Calu3 (cell line): Measurements from ENCODE around the gene TENT4B. TPM values are rescaled to one million over a fixed set of nuclear protein-coding genes. Genes with fewer than 3 reads are reported as not detected.

ENCODE experiments used
- BruUV-seq: library from RNA; stranded (reverse); fragments of 400-500 nt; replicated peaks from 2 replicates; lab custom pipeline; 2021; lab: Mats Ljungman, UMichigan
- CTCF ChIA-PET: fragments of 300-600 bp; sonication (Branson Sonifier 250); formaldehyde crosslinking; loops from one replicate; lab custom pipeline; 2022; ENCODE audit warnings: antibody characterized with exemption; lab: Charles Lee
- DNase-seq: peaks from one replicate; pipeline ENCODE4 v3.0.0; 2022
- H3K27ac Mint-ChIP-seq: one replicate; pipeline ENCODE4 v1.8.0; 2022; ENCODE audit warnings: mixed read lengths; ENCODE audit not compliant: unreplicated experiment
- H3K27me3 Mint-ChIP-seq: one replicate; pipeline ENCODE4 v1.8.0; 2022; ENCODE audit warnings: mixed read lengths; ENCODE audit not compliant: unreplicated experiment
- H3K36me3 Mint-ChIP-seq: one replicate; pipeline ENCODE4 v1.8.0; 2022; ENCODE audit warnings: mild to moderate bottlenecking, moderate library complexity, mixed read lengths; ENCODE audit not compliant: insufficient read depth, unreplicated experiment
- H3K4me1 Mint-ChIP-seq: one replicate; pipeline ENCODE4 v1.8.0; 2022; ENCODE audit warnings: mild to moderate bottlenecking, low read depth, mixed read lengths; ENCODE audit not compliant: unreplicated experiment
- H3K4me3 Mint-ChIP-seq: one replicate; pipeline ENCODE4 v1.8.0; 2022; ENCODE audit warnings: mild to moderate bottlenecking, low read depth, moderate library complexity, mixed read lengths; ENCODE audit not compliant: unreplicated experiment
- H3K9me3 Mint-ChIP-seq: one replicate; pipeline ENCODE4 v1.8.0; 2022; ENCODE audit warnings: low read depth, mixed read lengths; ENCODE audit not compliant: unreplicated experiment
- intact Hi-C: fragments of 100-400 bp; cut with micrococcal nuclease; formaldehyde crosslinking; loops from one replicate; pipeline ENCODE4 v1.10.0; 2022; ENCODE audit not compliant: unreplicated experiment
- total RNA-seq: library from RNA; stranded (reverse); gene quantifications from 2 replicates; pipeline ENCODE4 v1.2.3, GENCODE V29; 2022
- TF ChIP-seq, protein P1 (sequence below): fragments of 200-600 bp; IDR thresholded peaks from one replicate; pipeline ENCODE4 v1.8.0; 2022; ENCODE audit warnings: antibody characterized with exemption; ENCODE audit not compliant: unreplicated experiment

TENT4B gene
- total RNA-seq, 1 experiment from 2014 or later = 21.7 TPM

DNA sequence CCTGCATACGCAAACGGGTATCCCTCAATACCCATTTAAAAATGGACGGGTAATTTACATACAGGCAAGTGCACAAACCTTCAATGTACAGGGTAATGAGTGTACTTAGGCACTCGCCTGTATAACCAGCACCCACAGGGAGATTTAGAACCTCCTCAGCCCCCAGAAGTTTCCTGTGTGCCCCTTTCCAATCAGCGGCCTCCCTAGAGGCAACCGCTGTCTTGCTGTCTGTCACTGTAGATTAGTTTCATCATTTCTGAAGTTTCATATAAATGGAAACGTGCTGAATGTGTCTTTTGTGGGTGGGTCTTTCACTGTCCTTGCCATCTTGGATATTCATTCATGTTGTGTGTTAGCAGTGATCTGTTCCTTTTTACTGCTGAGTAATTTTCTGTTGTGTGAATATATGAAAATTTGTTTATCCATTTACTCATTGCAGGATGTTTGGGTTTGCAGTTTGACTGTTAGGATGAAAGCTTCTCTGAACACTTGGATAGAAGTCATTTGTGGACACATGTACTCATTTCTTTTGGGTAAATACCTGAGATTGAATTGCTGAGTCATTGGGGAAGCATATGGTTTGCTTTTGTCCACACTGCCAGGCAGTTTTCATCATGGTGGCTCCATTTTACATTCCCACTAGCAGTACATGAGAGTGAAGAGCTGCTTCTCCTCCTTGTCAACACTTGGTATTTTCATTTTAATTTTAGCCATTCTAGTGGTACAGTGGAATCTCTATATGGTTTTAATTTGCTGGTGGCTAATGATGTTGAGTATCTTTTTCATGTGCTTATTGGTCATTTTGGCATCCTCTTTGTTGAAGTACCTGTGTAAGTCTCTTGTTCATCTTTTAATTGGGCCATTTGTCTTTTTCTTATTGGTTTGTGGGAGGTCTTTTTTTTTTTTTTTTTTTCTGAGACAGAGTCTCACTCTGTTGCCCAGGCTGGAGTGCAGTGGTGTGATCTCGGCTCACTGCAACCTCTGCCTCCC is 111.1 kb downstream of the TENT4B start:
- no TSS peak for BruUV-seq
- peaks cover 6% of the 10 kb centered on the region for H3K36me3 Mint-ChIP-seq
- no peak for DNase-seq
- H3K27me3 Mint-ChIP-seq = no peaks in the 10 kb centered on the region
- peak overlapping the region; percentile 1 for H3K27ac Mint-ChIP-seq
- intact Hi-C loops = no loop called here
- CTCF ChIA-PET = no interaction called here
- H3K9me3 Mint-ChIP-seq = no peaks in the 10 kb centered on the region
- H3K4me3 Mint-ChIP-seq = no peak overlapping the region
- TF ChIP-seq, protein P1, sequence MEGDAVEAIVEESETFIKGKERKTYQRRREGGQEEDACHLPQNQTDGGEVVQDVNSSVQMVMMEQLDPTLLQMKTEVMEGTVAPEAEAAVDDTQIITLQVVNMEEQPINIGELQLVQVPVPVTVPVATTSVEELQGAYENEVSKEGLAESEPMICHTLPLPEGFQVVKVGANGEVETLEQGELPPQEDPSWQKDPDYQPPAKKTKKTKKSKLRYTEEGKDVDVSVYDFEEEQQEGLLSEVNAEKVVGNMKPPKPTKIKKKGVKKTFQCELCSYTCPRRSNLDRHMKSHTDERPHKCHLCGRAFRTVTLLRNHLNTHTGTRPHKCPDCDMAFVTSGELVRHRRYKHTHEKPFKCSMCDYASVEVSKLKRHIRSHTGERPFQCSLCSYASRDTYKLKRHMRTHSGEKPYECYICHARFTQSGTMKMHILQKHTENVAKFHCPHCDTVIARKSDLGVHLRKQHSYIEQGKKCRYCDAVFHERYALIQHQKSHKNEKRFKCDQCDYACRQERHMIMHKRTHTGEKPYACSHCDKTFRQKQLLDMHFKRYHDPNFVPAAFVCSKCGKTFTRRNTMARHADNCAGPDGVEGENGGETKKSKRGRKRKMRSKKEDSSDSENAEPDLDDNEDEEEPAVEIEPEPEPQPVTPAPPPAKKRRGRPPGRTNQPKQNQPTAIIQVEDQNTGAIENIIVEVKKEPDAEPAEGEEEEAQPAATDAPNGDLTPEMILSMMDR = no peak
- H3K4me1 Mint-ChIP-seq = peaks cover 42% of the 10 kb centered on the region

DNA sequence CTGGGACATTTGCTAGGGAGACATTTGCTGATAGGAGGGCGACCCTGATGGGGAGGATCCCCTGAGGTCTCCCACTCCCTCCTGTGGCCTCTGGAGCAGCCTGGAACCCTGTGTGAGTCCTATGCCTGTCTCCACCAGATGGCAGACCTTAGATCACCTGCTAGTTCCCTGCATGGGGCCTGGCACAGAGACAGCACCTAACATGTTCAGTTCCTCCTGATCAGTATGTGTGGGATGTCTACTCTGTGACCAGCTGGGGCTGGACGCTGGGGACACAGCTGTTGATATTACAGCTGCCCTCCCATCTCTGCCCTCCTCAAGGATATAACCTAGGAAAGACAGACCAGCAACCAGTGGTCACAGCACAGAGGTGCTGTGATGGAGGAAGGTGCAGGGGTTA is 112.2 kb downstream of the TENT4B start:
- Mint-ChIP-seq H3K27me3 (no peaks in the 10 kb centered on the region), H3K4me1 (peaks cover 42% of the 10 kb centered on the region), H3K4me3 (peak overlapping the region; percentile 68), H3K36me3 (peaks cover 6% of the 10 kb centered on the region), H3K27ac (peak overlapping the region; percentile 3), H3K9me3 (no peaks in the 10 kb centered on the region)
- intact Hi-C loops = no loop called here
- TF ChIP-seq, protein P1 = no peak
- peak; percentile 44 for DNase-seq
- BruUV-seq = no TSS peak
- CTCF ChIA-PET = interaction anchor here (0.9 kb wide), 1 partner anchor 240 kb away, joined by 3 read pairs; the partner anchor contains the start of gene CNEP1R1

DNA sequence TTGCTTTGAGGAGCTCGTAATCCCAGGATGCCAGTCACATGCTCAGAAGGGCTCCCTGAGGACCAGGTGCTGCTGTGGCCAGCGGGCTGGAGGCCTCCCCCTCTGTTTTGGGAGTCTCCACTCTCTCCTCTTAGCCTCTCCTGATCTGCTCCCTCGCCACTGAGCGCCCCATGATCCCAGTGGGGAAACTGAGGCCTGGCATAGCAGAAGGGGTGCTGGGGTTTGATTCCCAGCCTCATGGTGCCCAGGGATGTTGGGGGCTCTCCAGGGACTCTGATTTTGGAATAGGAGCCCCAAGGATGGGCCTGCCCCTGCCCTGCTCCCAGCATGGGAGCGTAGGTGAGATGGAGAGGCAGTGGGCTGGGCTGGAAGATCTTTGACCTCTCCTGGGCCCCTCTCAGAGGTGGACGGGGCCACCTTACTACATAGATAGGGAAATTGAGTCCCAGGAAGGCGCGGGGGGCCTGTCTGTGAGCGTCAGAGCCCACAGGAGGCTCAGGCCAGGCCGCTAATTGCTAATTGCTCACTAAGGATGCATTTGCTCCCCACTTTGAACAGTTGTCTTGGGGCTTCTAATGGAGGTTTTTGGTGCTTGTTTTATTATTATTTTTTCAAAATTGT is 112.7 kb downstream of the TENT4B start:
- no peaks in the 10 kb centered on the region for H3K27me3 Mint-ChIP-seq
- H3K36me3 Mint-ChIP-seq = peaks cover 6% of the 10 kb centered on the region
- CTCF ChIA-PET = interaction anchor here (0.9 kb wide), 1 partner anchor 241 kb away, joined by 3 read pairs; the partner anchor contains the start of gene CNEP1R1
- H3K4me1 Mint-ChIP-seq = peaks cover 42% of the 10 kb centered on the region
- intact Hi-C loops = no loop called here
- TF ChIP-seq, protein P1 = no peak
- no TSS peak for BruUV-seq
- no peaks in the 10 kb centered on the region for H3K9me3 Mint-ChIP-seq
- peak overlapping the region; percentile 68 for H3K4me3 Mint-ChIP-seq
- peak overlapping the region; percentile 3 for H3K27ac Mint-ChIP-seq
- no peak for DNase-seq

DNA sequence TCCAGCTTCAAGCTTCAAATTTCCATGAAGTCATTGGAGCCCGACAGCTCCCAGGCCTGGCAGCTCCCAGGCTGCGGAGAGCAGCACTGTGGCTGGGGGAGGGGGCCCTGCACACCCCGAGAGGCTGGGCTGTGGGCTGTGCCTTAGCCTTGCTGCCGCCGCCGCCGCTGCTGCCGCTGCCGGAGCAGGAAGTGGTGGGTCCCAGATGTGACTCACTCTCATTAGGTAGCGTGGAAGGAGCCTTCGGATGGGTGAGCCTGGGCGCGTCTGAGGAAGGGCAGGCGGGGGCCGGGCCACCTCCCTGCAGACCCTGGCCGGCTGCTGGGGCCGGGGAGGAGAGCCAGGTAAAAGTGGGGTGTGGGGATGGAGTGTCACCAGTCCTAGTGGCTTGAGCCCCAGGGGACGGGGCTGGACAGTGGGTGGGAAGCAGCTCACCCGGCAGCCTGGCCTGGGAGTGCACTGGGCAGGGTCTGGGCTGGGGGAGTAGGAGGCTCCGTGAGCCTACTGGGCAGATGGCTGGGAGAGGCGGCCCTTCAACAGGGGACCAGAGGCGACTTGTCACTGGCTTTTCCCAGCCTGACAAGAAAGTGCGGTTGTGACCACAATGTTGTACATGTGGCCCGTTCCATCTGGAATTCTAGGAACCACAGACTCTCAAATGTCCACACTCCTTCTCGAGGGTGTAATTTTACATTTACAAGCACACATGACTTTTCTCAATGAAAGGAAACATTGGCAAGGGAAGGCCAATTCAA is 113.4 kb downstream of the TENT4B start, which contains the start of gene ADCY7:
TSS of gene ADCY7 (plus strand) at position 215 of the 755 bp plus-strand sequence. CDS start 21,629 bp downstream, outside the sequence.
- Mint-ChIP-seq H3K4me1 (peaks cover 42% of the 10 kb centered on the region), H3K9me3 (no peaks in the 10 kb centered on the region), H3K36me3 (peaks cover 9% of the 10 kb centered on the region), H3K4me3 (peak within 1 kb of the TSS; percentile 68), H3K27ac (peak within 1 kb of the TSS; percentile 32), H3K27me3 (no peaks in the 10 kb centered on the region)
- TF ChIP-seq, protein P1 = no peak
- DNase-seq = peak; percentile 86
- intact Hi-C loops = no loop called here
- CTCF ChIA-PET = interaction anchor here (0.9 kb wide), 1 partner anchor 241 kb away, joined by 3 read pairs; the partner anchor contains the start of gene CNEP1R1
- BruUV-seq = no TSS peak
